Measurements from ENCODE around the gene FAM171A1.

FAM171A1 gene

DNA sequence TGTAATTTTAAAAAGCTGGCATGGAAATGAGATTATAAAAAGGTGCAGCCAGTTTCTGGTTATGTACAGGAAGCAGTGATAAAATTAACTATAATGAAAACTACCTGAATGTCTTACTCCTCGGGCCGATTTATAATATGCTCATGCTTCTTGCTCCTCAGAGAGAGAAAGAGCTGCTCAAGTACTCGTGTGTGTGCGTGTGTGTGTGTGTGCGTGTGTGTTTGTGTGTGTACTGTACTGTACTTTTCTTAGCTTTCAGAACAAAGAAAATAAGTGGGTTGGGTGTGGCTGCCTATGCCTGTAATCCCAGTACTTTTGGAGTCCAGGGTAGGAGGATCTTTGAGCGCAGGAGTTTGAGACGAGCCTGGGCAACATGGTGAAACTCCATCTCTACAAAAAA lies 106.0 kb downstream of the FAM171A1 start:
- TF ChIP-seq EZH2 (IDR thresholded peaks at IDR 0.05; ENCODE audit: borderline replicate concordance, low read length) (no peak), CTCF (IDR thresholded peaks at IDR 0.05; ENCODE audit: low read length) (no peak)
- H3K9me2 ChIP-seq (ENCODE audit: low read depth, low read length), result no peaks in the 10 kb centered on the region
- H3K79me2 ChIP-seq (ENCODE audit: insufficient read depth, low read length), result no peaks in the 10 kb centered on the region
- no peaks in the 10 kb centered on the region for H3K27me3 ChIP-seq (ENCODE audit: insufficient read depth, low read length)
- no peak overlapping the region for H3K4me2 ChIP-seq (ENCODE audit: low read length)
- no peak overlapping the region for H3K9ac ChIP-seq (ENCODE audit: low read length)
- H3K27ac ChIP-seq (ENCODE audit: low read depth, low read length, poor library complexity, severe bottlenecking), result no peak overlapping the region
- H3K4me3 ChIP-seq (ENCODE audit: low read depth, low read length, poor library complexity, severe bottlenecking), result no peak overlapping the region
- no peaks in the 10 kb centered on the region for H3K36me3 ChIP-seq (ENCODE audit: insufficient read depth, low read length)
- H2AFZ ChIP-seq (ENCODE audit: low read length), result no peak overlapping the region
- no peaks in the 10 kb centered on the region for H3K9me3 ChIP-seq (ENCODE audit: low read length)
- H3F3A ChIP-seq (ENCODE audit: insufficient read depth, low read length), result no peaks in the 10 kb centered on the region
- H3K4me1 ChIP-seq (ENCODE audit: insufficient read depth, low read length, severe bottlenecking), result no peaks in the 10 kb centered on the region
- H4K20me1 ChIP-seq (ENCODE audit: insufficient read depth, low read length), result no peaks in the 10 kb centered on the region

DNA sequence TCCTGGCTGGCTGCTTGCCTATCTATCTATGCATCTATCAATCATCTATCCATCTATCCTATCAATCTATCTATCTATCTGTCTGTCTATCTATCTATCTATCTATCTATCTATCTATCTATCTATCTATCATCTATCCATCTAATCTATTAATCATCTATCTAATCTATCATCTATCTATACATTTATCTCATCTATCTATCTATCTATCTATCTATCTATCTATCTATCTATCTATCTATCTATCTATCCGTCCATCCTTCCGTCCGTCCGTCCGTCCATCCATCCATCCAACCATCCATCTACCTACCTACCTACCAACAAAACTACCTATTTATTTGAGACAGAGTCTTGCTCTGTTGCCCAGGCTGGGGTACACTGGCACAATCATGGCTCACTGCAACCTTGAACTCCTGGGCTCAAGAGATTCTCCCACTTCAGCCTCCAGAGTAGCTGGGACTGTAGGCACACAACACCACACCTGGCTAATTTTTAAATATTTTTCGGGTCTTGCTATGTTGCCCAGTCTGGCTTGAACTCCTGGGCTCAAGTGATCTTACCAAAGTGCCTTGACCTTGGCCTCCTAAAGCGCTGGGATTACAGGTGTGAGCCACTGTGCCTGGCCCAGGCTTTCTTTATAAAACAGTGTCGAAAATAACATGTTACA lies 107.3 kb downstream of the FAM171A1 start:
- no peak overlapping the region for H3K9ac ChIP-seq (ENCODE audit: low read length)
- H3K27me3 ChIP-seq (ENCODE audit: insufficient read depth, low read length), result no peaks in the 10 kb centered on the region
- H3F3A ChIP-seq (ENCODE audit: insufficient read depth, low read length), result no peaks in the 10 kb centered on the region
- no peak overlapping the region for H3K4me3 ChIP-seq (ENCODE audit: low read depth, low read length, poor library complexity, severe bottlenecking)
- no peak for TF ChIP-seq EZH2 (IDR thresholded peaks at IDR 0.05; ENCODE audit: borderline replicate concordance, low read length)
- TF ChIP-seq CTCF (IDR thresholded peaks at IDR 0.05; ENCODE audit: low read length), result no peak
- H3K9me3 ChIP-seq (ENCODE audit: low read length), result no peaks in the 10 kb centered on the region
- no peaks in the 10 kb centered on the region for H4K20me1 ChIP-seq (ENCODE audit: insufficient read depth, low read length)
- no peak overlapping the region for H3K27ac ChIP-seq (ENCODE audit: low read depth, low read length, poor library complexity, severe bottlenecking)
- H3K36me3 ChIP-seq (ENCODE audit: insufficient read depth, low read length), result no peaks in the 10 kb centered on the region
- no peaks in the 10 kb centered on the region for H3K4me1 ChIP-seq (ENCODE audit: insufficient read depth, low read length, severe bottlenecking)
- H2AFZ ChIP-seq (ENCODE audit: low read length), result no peak overlapping the region
- no peaks in the 10 kb centered on the region for H3K79me2 ChIP-seq (ENCODE audit: insufficient read depth, low read length)
- no peak overlapping the region for H3K4me2 ChIP-seq (ENCODE audit: low read length)
- no peaks in the 10 kb centered on the region for H3K9me2 ChIP-seq (ENCODE audit: low read depth, low read length)

DNA sequence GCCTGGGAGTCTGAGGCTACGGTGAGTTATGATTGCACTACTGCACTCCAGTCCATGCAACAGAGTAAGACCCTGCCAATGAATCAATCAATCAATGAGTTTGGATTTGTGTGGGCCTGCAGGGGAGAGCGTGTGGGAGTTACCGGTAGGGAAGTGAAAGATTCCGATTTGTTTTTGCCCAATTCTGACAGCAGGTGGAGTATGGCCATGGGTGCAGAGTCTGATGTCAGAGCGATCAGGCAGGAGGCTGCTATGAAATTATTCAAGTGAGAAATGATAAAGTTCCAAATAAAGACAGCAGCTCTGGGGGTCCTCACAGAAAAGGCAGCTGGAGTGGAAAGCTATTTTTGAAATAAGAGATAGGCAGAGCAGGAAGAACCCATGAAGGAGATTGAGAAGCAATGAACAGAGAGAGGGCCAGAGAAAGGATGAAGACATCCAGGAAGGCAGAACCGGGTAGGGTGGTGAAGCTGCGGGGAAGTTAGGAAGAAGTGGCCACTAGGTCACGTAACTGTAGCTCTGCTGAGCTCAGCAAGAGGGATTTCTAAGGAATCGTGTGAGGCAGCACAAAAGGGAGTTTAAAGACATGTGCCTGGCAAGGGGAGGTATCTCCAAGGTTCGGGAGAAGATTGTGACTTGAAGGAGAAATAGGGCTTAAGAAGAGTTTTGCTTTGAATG lies 108.9 kb downstream of the FAM171A1 start:
- H3K4me3 ChIP-seq (ENCODE audit: low read depth, low read length, poor library complexity, severe bottlenecking), result no peak overlapping the region
- no peaks in the 10 kb centered on the region for H3K36me3 ChIP-seq (ENCODE audit: insufficient read depth, low read length)
- no peaks in the 10 kb centered on the region for H3K79me2 ChIP-seq (ENCODE audit: insufficient read depth, low read length)
- H2AFZ ChIP-seq (ENCODE audit: low read length), result no peak overlapping the region
- H3K9me2 ChIP-seq (ENCODE audit: low read depth, low read length), result no peaks in the 10 kb centered on the region
- no peak overlapping the region for H3K4me2 ChIP-seq (ENCODE audit: low read length)
- no peaks in the 10 kb centered on the region for H4K20me1 ChIP-seq (ENCODE audit: insufficient read depth, low read length)
- peak; percentile 19; the same call in 1 of the 2 replicates for TF ChIP-seq CTCF (IDR thresholded peaks at IDR 0.05; ENCODE audit: low read length)
- TF ChIP-seq EZH2 (IDR thresholded peaks at IDR 0.05; ENCODE audit: borderline replicate concordance, low read length), result no peak
- no peak overlapping the region for H3K9ac ChIP-seq (ENCODE audit: low read length)
- no peaks in the 10 kb centered on the region for H3K27me3 ChIP-seq (ENCODE audit: insufficient read depth, low read length)
- no peaks in the 10 kb centered on the region for H3K9me3 ChIP-seq (ENCODE audit: low read length)
- no peaks in the 10 kb centered on the region for H3K4me1 ChIP-seq (ENCODE audit: insufficient read depth, low read length, severe bottlenecking)
- H3F3A ChIP-seq (ENCODE audit: insufficient read depth, low read length), result no peaks in the 10 kb centered on the region
- H3K27ac ChIP-seq (ENCODE audit: low read depth, low read length, poor library complexity, severe bottlenecking), result no peak overlapping the region

All from OCI-LY1 (cell line).